ENCODE data around the gene FAAP20. TPM values are rescaled to one million over a fixed set of nuclear protein-coding genes. Genes with fewer than 3 reads are reported as not detected.
A peak's percentile ranks its signal among the peaks of the same experiment; 100 is the strongest.

FAAP20 gene
- total RNA-seq, 1 donor from 2014 or later, result 38.3 TPM

GRCh38 chr1:2205191-2205952 lies 10.8 kb upstream of the FAAP20 start:
- peak overlapping the region; percentile 96 to 98 for H3K27ac ChIP-seq
- TF ChIP-seq CTCF (IDR thresholded peaks at IDR 0.05), result peak in 1 of 3 experiments; percentile 19
- intact Hi-C loops (cut with DNase I), result no loop called here
- H3K4me3 ChIP-seq, result peak overlapping the region; percentile 47 to 61
- H3K36me3 ChIP-seq, result no peaks in the 10 kb centered on the region
- peak; percentile 82 to 97 for DNase-seq (ENCODE audit: low spot score in 2 of 2)
- H3K4me1 ChIP-seq, result peaks cover 36 to 55% of the 10 kb centered on the region in 2 donors
- no peaks in the 10 kb centered on the region for H3K27me3 ChIP-seq
- no peaks in the 10 kb centered on the region for H3K9me3 ChIP-seq

GRCh38 chr1:2204415-2205190 lies 10.0 kb upstream of the FAAP20 start:
- peak overlapping the region; percentile 60 to 71 for H3K4me3 ChIP-seq
- H3K27ac ChIP-seq, result peak overlapping the region; percentile 92
- H3K4me1 ChIP-seq, result peaks cover 38 to 55% of the 10 kb centered on the region in 2 donors
- intact Hi-C loops (cut with DNase I), result no loop called here
- H3K9me3 ChIP-seq, result no peaks in the 10 kb centered on the region
- DNase-seq (ENCODE audit: low spot score in 2 of 2), result peak in 1 of 2 donors; percentile 93
- no peaks in the 10 kb centered on the region for H3K36me3 ChIP-seq
- H3K27me3 ChIP-seq, result no peaks in the 10 kb centered on the region
- no peak for TF ChIP-seq CTCF (IDR thresholded peaks at IDR 0.05)

DNA sequence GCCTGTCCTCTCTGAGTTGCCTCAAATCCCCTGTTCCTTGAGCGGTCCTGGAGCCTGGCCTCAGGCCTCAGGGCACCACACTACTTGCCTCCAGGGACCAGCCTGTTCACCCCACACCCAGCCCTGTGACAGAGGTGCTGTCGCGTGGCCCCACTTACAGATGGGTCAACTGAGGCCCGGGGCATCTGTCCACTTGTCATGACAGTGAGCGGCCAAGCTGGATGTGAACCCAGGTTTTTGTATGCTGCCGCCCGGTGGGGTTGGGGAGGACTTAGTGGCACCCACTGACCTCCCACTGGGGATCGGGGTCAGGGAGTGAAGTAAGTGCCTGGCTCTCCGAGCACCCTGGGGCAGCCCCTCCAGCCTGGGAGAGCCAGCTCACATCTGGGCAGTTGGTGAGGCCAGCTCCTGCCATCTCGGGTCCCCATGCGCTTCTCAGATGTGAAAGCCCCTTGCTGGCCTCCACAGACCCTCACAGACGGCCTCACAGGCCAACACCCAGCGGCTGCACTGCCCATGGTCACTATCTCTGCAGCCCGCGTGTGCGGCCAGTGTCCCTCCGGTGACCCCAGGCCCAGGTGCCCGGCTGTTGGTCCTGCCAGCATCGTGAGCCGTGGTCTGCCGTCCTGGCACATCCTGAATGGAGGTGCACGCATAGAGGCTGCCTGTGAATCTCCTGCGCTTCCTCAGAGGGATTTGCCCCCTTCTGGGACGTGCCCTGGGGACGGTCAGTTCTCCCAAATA lies 9.3 kb upstream of the FAAP20 start:
- intact Hi-C loops (cut with DNase I), result no loop called here
- H3K4me3 ChIP-seq, result peak overlapping the region; percentile 60 to 71
- no peak for DNase-seq (ENCODE audit: low spot score in 2 of 2)
- no peak for TF ChIP-seq CTCF (IDR thresholded peaks at IDR 0.05)
- H3K36me3 ChIP-seq, result no peaks in the 10 kb centered on the region
- H3K27me3 ChIP-seq, result no peaks in the 10 kb centered on the region
- H3K27ac ChIP-seq, result peak overlapping the region; percentile 92
- no peaks in the 10 kb centered on the region for H3K9me3 ChIP-seq
- H3K4me1 ChIP-seq, result peaks cover 34 to 51% of the 10 kb centered on the region in 2 donors

- peak overlapping the region; percentile 92 for H3K27ac ChIP-seq
- intact Hi-C loops (cut with DNase I), result no loop called here
- no peaks in the 10 kb centered on the region for H3K27me3 ChIP-seq
- no peak overlapping the region for H3K4me3 ChIP-seq
- H3K9me3 ChIP-seq, result no peaks in the 10 kb centered on the region
- no peaks in the 10 kb centered on the region for H3K36me3 ChIP-seq
- peaks cover 34 to 52% of the 10 kb centered on the region in 2 donors for H3K4me1 ChIP-seq
- TF ChIP-seq CTCF (IDR thresholded peaks at IDR 0.05), result no peak
- DNase-seq (ENCODE audit: low spot score in 2 of 2), result no peak
These were observed 8.4 kb upstream of the FAAP20 start for GRCh38 chr1:2202843-2203601.

GRCh38 chr1:2202008-2202575 lies 7.5 kb upstream of the FAAP20 start:
- intact Hi-C loops (cut with DNase I), result no loop called here
- no peak for DNase-seq (ENCODE audit: low spot score in 2 of 2)
- Histone ChIP-seq H3K27ac (no peak overlapping the region), H3K9me3 (no peaks in the 10 kb centered on the region), H3K4me3 (no peak overlapping the region), H3K27me3 (no peaks in the 10 kb centered on the region), H3K36me3 (no peaks in the 10 kb centered on the region), H3K4me1 (peaks cover 28 to 45% of the 10 kb centered on the region in 2 donors)
- TF ChIP-seq CTCF (IDR thresholded peaks at IDR 0.05), result no peak
